ENCODE results near the gene TIMP4.

TIMP4 gene

GRCh38 chr3:12165909-12166308 is 7.2 kb upstream of the TIMP4 start:
- no peak overlapping the region for H3K4me3 ChIP-seq (ENCODE audit: low read depth in 1 of 2, low read length in 2 of 2)
- no peaks in the 10 kb centered on the region for H3K9me3 ChIP-seq (ENCODE audit: low read length)
- H3K27ac ChIP-seq (ENCODE audit: low read depth, low read length), result no peak overlapping the region
- no peaks in the 10 kb centered on the region for H3K36me3 ChIP-seq (ENCODE audit: insufficient read depth, low read length)
- no peak overlapping the region for H3K9ac ChIP-seq (ENCODE audit: low read length)
- no peaks in the 10 kb centered on the region for H3K27me3 ChIP-seq (ENCODE audit: control insufficient read depth in 1 of 2, insufficient read depth in 2 of 2, low read length in 2 of 2)
- H3K4me1 ChIP-seq (ENCODE audit: insufficient read depth, low read length), result no peaks in the 10 kb centered on the region

DNA sequence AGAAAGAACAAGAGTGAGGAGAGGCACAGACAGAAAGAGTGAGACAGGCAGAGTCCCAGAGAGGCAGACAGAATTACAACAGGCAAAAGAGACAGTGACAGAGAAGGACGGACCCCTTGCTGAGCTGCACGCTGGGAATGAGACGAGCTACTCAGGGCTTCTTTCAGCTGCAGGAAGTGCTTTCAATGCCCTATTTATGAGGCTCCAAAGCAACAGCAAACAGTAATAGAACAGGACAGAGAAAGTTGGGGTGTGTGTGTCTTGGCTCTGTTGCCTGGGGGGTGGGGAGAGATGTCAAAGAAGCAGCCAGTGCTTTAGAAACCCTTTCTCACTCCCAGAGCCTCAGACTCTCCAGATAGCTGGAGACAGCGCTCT is 502 bp upstream of the TIMP4 start:
- Histone ChIP-seq H3K9ac (ENCODE audit: low read length) (no peak overlapping the region), H3K27ac (ENCODE audit: low read depth, low read length) (no peak overlapping the region), H3K36me3 (ENCODE audit: insufficient read depth, low read length) (no peaks in the 10 kb centered on the region), H3K9me3 (ENCODE audit: low read length) (no peaks in the 10 kb centered on the region), H3K27me3 (ENCODE audit: control insufficient read depth in 1 of 2, insufficient read depth in 2 of 2, low read length in 2 of 2) (peaks cover 0 to 7% of the 10 kb centered on the region in 2 donors), H3K4me1 (ENCODE audit: insufficient read depth, low read length) (no peaks in the 10 kb centered on the region), H3K4me3 (ENCODE audit: low read depth in 1 of 2, low read length in 2 of 2) (peak overlapping the region; percentile 28 to 44)

GRCh38 chr3:12157026-12157425 is 1.7 kb downstream of the TIMP4 start:
- Histone ChIP-seq H3K9me3 (ENCODE audit: low read length) (no peaks in the 10 kb centered on the region), H3K27ac (ENCODE audit: low read depth, low read length) (no peak overlapping the region), H3K4me3 (ENCODE audit: low read depth in 1 of 2, low read length in 2 of 2) (no peak overlapping the region), H3K27me3 (ENCODE audit: control insufficient read depth in 1 of 2, insufficient read depth in 2 of 2, low read length in 2 of 2) (peaks cover 0 to 7% of the 10 kb centered on the region in 2 donors), H3K4me1 (ENCODE audit: insufficient read depth, low read length) (no peaks in the 10 kb centered on the region), H3K9ac (ENCODE audit: low read length) (no peak overlapping the region), H3K36me3 (ENCODE audit: insufficient read depth, low read length) (no peaks in the 10 kb centered on the region)

GRCh38 chr3:12155828-12156227 is 2.9 kb downstream of the TIMP4 start:
- Histone ChIP-seq H3K27me3 (ENCODE audit: control insufficient read depth in 1 of 2, insufficient read depth in 2 of 2, low read length in 2 of 2) (peaks cover 0 to 7% of the 10 kb centered on the region in 2 donors), H3K4me3 (ENCODE audit: low read depth in 1 of 2, low read length in 2 of 2) (no peak overlapping the region), H3K9me3 (ENCODE audit: low read length) (no peaks in the 10 kb centered on the region), H3K4me1 (ENCODE audit: insufficient read depth, low read length) (no peaks in the 10 kb centered on the region), H3K36me3 (ENCODE audit: insufficient read depth, low read length) (no peaks in the 10 kb centered on the region), H3K9ac (ENCODE audit: low read length) (no peak overlapping the region), H3K27ac (ENCODE audit: low read depth, low read length) (no peak overlapping the region)

DNA sequence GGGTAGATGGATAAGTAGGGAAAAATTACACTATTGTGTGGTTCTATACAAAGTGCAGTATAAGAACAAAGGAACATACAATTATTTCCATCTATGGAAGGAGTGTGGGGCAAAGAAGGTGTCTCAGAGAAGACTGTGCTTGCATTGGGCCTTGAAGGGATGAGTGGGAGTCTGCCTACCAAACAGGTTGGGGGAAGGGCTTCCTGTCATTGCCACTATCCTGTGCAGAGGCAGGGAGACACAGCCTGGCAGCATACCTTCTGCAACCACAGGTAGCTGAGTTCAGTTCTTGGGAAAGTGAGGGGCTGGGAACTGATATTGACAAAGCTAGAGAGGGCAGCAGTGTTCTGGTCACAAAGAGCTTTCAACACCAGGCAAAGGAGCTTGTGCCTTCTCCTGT is 3.4 kb downstream of the TIMP4 start:
- Histone ChIP-seq H3K27me3 (ENCODE audit: control insufficient read depth in 1 of 2, insufficient read depth in 2 of 2, low read length in 2 of 2) (peaks cover 0 to 7% of the 10 kb centered on the region in 2 donors), H3K9me3 (ENCODE audit: low read length) (no peaks in the 10 kb centered on the region), H3K4me1 (ENCODE audit: insufficient read depth, low read length) (no peaks in the 10 kb centered on the region), H3K36me3 (ENCODE audit: insufficient read depth, low read length) (no peaks in the 10 kb centered on the region), H3K9ac (ENCODE audit: low read length) (no peak overlapping the region), H3K27ac (ENCODE audit: low read depth, low read length) (no peak overlapping the region), H3K4me3 (ENCODE audit: low read depth in 1 of 2, low read length in 2 of 2) (no peak overlapping the region)

DNA sequence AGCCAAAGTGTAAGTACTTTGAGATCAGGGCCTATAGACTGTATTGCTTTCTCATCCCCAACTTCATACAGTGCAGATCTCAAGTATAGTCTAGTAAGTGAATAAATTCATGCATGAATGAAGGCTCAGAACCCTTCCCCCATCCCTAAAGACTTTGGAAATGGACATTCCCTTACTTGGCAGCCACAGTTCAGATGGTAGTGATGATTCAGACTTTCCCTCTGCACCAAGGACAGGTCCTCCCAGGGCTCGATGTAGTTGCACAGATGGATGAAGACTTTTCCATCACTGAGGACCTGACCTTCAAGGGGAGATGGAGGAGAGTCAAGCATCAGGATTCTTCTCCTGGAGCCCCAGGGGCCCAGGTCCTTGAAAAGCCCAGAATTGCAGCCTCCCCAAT is 4.6 kb downstream of the TIMP4 start:
- Histone ChIP-seq H3K36me3 (ENCODE audit: insufficient read depth, low read length) (no peaks in the 10 kb centered on the region), H3K4me3 (ENCODE audit: low read depth in 1 of 2, low read length in 2 of 2) (no peak overlapping the region), H3K4me1 (ENCODE audit: insufficient read depth, low read length) (no peaks in the 10 kb centered on the region), H3K27ac (ENCODE audit: low read depth, low read length) (no peak overlapping the region), H3K9ac (ENCODE audit: low read length) (no peak overlapping the region), H3K9me3 (ENCODE audit: low read length) (no peaks in the 10 kb centered on the region), H3K27me3 (ENCODE audit: control insufficient read depth in 1 of 2, insufficient read depth in 2 of 2, low read length in 2 of 2) (peaks cover 0 to 7% of the 10 kb centered on the region in 2 donors)

GRCh38 chr3:12150112-12150511 is 8.6 kb downstream of the TIMP4 start:
- no peak overlapping the region for H3K27ac ChIP-seq (ENCODE audit: low read depth, low read length)
- H3K4me3 ChIP-seq (ENCODE audit: low read depth in 1 of 2, low read length in 2 of 2), result no peak overlapping the region
- H3K36me3 ChIP-seq (ENCODE audit: insufficient read depth, low read length), result no peaks in the 10 kb centered on the region
- no peaks in the 10 kb centered on the region for H3K27me3 ChIP-seq (ENCODE audit: control insufficient read depth in 1 of 2, insufficient read depth in 2 of 2, low read length in 2 of 2)
- no peaks in the 10 kb centered on the region for H3K4me1 ChIP-seq (ENCODE audit: insufficient read depth, low read length)
- no peaks in the 10 kb centered on the region for H3K9me3 ChIP-seq (ENCODE audit: low read length)
- H3K9ac ChIP-seq (ENCODE audit: low read length), result no peak overlapping the region

GRCh38 chr3:12149029-12149428 is 9.7 kb downstream of the TIMP4 start:
- Histone ChIP-seq H3K27ac (ENCODE audit: low read depth, low read length) (no peak overlapping the region), H3K9me3 (ENCODE audit: low read length) (no peaks in the 10 kb centered on the region), H3K9ac (ENCODE audit: low read length) (no peak overlapping the region), H3K36me3 (ENCODE audit: insufficient read depth, low read length) (no peaks in the 10 kb centered on the region), H3K27me3 (ENCODE audit: control insufficient read depth in 1 of 2, insufficient read depth in 2 of 2, low read length in 2 of 2) (no peaks in the 10 kb centered on the region), H3K4me1 (ENCODE audit: insufficient read depth, low read length) (no peaks in the 10 kb centered on the region), H3K4me3 (ENCODE audit: low read depth in 1 of 2, low read length in 2 of 2) (no peak overlapping the region)

- Histone ChIP-seq H3K4me3 (ENCODE audit: low read depth in 1 of 2, low read length in 2 of 2) (no peak overlapping the region), H3K9me3 (ENCODE audit: low read length) (no peaks in the 10 kb centered on the region), H3K36me3 (ENCODE audit: insufficient read depth, low read length) (no peaks in the 10 kb centered on the region), H3K4me1 (ENCODE audit: insufficient read depth, low read length) (no peaks in the 10 kb centered on the region), H3K9ac (ENCODE audit: low read length) (no peak overlapping the region), H3K27ac (ENCODE audit: low read depth, low read length) (no peak overlapping the region), H3K27me3 (ENCODE audit: control insufficient read depth in 1 of 2, insufficient read depth in 2 of 2, low read length in 2 of 2) (no peaks in the 10 kb centered on the region)
These were observed 10.3 kb downstream of the TIMP4 start for GRCh38 chr3:12148183-12148940.

DNA sequence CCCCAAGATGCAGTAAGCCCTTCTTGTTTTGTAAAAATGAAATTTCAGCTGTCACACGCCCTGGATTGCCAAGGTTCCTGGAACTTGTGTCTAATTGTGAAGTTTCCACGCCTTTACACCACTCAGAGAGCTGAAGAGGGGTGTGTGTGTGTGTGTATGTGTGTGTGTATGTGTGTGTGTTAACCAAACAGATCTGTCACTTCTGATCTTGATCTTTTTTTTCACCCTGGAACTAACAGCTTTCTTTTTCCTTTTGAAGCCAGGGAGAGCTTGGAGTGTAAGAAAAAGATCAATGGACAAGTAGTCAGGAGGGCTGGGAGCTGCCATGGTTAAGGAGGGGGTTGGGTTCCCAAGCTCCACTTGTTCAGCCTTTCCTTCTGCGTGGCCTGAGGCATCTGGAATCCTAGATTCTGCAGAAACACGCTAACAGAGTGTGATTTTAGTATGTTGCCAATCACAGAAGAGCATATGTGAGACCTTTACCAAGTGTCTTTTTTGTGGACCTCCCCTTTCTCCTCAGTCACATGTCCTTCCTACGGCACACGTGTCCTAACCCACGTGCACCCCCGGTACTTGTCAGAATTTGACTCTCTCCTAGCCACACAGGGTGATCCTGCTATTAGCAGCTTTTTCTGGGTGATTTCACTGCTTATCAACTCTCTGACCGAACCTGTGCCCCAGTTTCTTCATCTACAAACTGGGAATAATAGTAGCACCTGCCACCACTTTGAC is 11.5 kb downstream of the TIMP4 start:
- Histone ChIP-seq H3K9ac (ENCODE audit: low read length) (no peak overlapping the region), H3K36me3 (ENCODE audit: insufficient read depth, low read length) (no peaks in the 10 kb centered on the region), H3K27me3 (ENCODE audit: control insufficient read depth in 1 of 2, insufficient read depth in 2 of 2, low read length in 2 of 2) (no peaks in the 10 kb centered on the region), H3K9me3 (ENCODE audit: low read length) (no peaks in the 10 kb centered on the region), H3K4me1 (ENCODE audit: insufficient read depth, low read length) (no peaks in the 10 kb centered on the region), H3K27ac (ENCODE audit: low read depth, low read length) (no peak overlapping the region), H3K4me3 (ENCODE audit: low read depth in 1 of 2, low read length in 2 of 2) (no peak overlapping the region)

DNA sequence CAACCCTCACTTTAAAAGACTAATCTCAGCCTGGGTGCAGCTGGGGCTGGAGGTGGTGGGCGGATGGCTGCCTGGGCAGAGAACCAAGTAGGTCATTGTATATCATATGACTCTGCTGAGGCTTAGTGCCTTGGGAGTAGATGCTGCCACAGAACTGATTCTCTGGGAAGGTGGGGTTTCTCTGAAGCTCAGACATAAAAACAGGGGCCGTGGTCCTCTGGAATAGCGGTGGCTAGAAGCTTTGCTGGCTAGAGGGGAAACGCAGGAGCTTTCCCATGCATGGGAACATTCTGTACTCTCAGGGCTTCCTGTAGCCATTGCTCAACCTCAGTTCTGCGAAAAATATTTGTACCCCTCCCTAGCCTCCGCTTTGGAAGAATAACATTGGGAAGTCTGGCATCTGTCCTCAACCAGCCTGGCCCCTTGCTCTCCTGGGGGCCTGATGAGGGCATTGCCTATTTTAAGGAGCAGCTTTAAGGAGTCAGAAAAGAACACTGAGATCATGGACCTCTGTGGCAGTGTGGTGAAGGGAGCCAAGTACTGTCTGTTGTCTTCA is 14.7 kb downstream of the TIMP4 start:
- Histone ChIP-seq H3K27ac (ENCODE audit: low read depth, low read length) (no peak overlapping the region), H3K9me3 (ENCODE audit: low read length) (no peaks in the 10 kb centered on the region), H3K4me1 (ENCODE audit: insufficient read depth, low read length) (no peaks in the 10 kb centered on the region), H3K27me3 (ENCODE audit: control insufficient read depth in 1 of 2, insufficient read depth in 2 of 2, low read length in 2 of 2) (no peaks in the 10 kb centered on the region), H3K36me3 (ENCODE audit: insufficient read depth, low read length) (no peaks in the 10 kb centered on the region), H3K9ac (ENCODE audit: low read length) (no peak overlapping the region), H3K4me3 (ENCODE audit: low read depth in 1 of 2, low read length in 2 of 2) (no peak overlapping the region)

Measured in muscle layer of colon (tissue), 2 donors.